ENCODE measurements around the gene PPP6R1.
"Not testable (repeated sequence)": the region's sequence is repeated elsewhere in the genome, so short reads cannot be mapped to it uniquely, and the experiment has no call there.

Gene PPP6R1

GRCh38 chr19:55223291-55224037 lies 35.4 kb downstream of the PPP6R1 start:
- no peak for DNase-seq (ENCODE audit: low spot score)

GRCh38 chr19:55220525-55220924 lies 38.3 kb downstream of the PPP6R1 start:
- no peak for DNase-seq (ENCODE audit: low spot score)

- no peak for DNase-seq (ENCODE audit: low spot score)
These were observed 42.2 kb downstream of the PPP6R1 start for GRCh38 chr19:55216461-55217198.

GRCh38 chr19:55213547-55213946 lies 45.3 kb downstream of the PPP6R1 start:
- DNase-seq (ENCODE audit: low spot score) = no peak

GRCh38 chr19:55212447-55212846 lies 46.4 kb downstream of the PPP6R1 start:
- peak; percentile 30 for DNase-seq (ENCODE audit: low spot score)

- DNase-seq (ENCODE audit: low spot score) = no peak
These were observed 48.9 kb downstream of the PPP6R1 start for GRCh38 chr19:55209693-55210472.

GRCh38 chr19:55208880-55209692 lies 49.7 kb downstream of the PPP6R1 start, which contains the start of gene PTPRH:
PTPRH (minus strand) TSS chr19:55209501; CDS start chr19:55209433, 68 bp downstream.
- DNase-seq (ENCODE audit: low spot score) = no peak

GRCh38 chr19:55206664-55207500 lies 51.9 kb downstream of the PPP6R1 start:
- DNase-seq (ENCODE audit: low spot score) = no peak

GRCh38 chr19:55202199-55202598 lies 56.6 kb downstream of the PPP6R1 start:
- not testable (repeated sequence) for DNase-seq (ENCODE audit: low spot score)

GRCh38 chr19:55199620-55200204 lies 59.1 kb downstream of the PPP6R1 start:
- DNase-seq (ENCODE audit: low spot score) = no peak

- no peak for DNase-seq (ENCODE audit: low spot score)
These were observed 60.2 kb downstream of the PPP6R1 start for GRCh38 chr19:55198651-55199050.

- DNase-seq (ENCODE audit: low spot score) = no peak
These were observed 61.3 kb downstream of the PPP6R1 start for GRCh38 chr19:55197528-55197927.

GRCh38 chr19:55196803-55197202 lies 62.0 kb downstream of the PPP6R1 start:
- DNase-seq (ENCODE audit: low spot score) = no peak

- no peak for DNase-seq (ENCODE audit: low spot score)
These were observed 65.3 kb downstream of the PPP6R1 start for GRCh38 chr19:55193481-55193880.

GRCh38 chr19:55189403-55189835 lies 69.4 kb downstream of the PPP6R1 start:
- no peak for DNase-seq (ENCODE audit: low spot score)

GRCh38 chr19:55188625-55189024 lies 70.2 kb downstream of the PPP6R1 start:
- DNase-seq (ENCODE audit: low spot score) = no peak

GRCh38 chr19:55186080-55186479 lies 72.7 kb downstream of the PPP6R1 start:
- no peak for DNase-seq (ENCODE audit: low spot score)

GRCh38 chr19:55181740-55182139 lies 77.1 kb downstream of the PPP6R1 start:
- DNase-seq (ENCODE audit: low spot score) = no peak
